Fibroblast of mammary gland (primary cell): ENCODE data around the gene ABCC4.

ENCODE experiments used
- DNase-seq: peaks from one replicate; pipeline ENCODE4 v3.0.0-alpha.2; 2010; ENCODE audit warnings: low read depth
- H3K4me3 ChIP-seq: 2 replicates; pipeline ENCODE4 v1.5.1; 2011; ENCODE audit warnings: low read depth, mild to moderate bottlenecking, low read length, moderate library complexity; ENCODE audit not compliant: control insufficient read depth
- CTCF ChIP-seq: conservative IDR thresholded peaks from 2 replicates; pipeline ENCODE4 v1.5.1; 2011; ENCODE audit warnings: low read depth, low read length, inconsistent platforms; ENCODE audit not compliant: control insufficient read depth, insufficient read depth

The ABCC4 gene

GRCh38 chr13:94999871-95000270, 301.4 kb downstream of the ABCC4 start:
- H3K4me3 ChIP-seq = no peak overlapping the region
- no peak for TF ChIP-seq CTCF
- DNase-seq = no peak

GRCh38 chr13:94997126-94997525, 304.1 kb downstream of the ABCC4 start:
- no peak overlapping the region for H3K4me3 ChIP-seq
- no peak for TF ChIP-seq CTCF
- DNase-seq = peak; percentile 12

GRCh38 chr13:94996445-94996844, 304.8 kb downstream of the ABCC4 start:
- no peak for DNase-seq
- H3K4me3 ChIP-seq = no peak overlapping the region
- TF ChIP-seq CTCF = no peak

GRCh38 chr13:94994506-94994905, 306.7 kb downstream of the ABCC4 start:
- DNase-seq = no peak
- no peak overlapping the region for H3K4me3 ChIP-seq
- no peak for TF ChIP-seq CTCF

GRCh38 chr13:94993616-94994015, 307.6 kb downstream of the ABCC4 start:
- no peak for TF ChIP-seq CTCF
- H3K4me3 ChIP-seq = no peak overlapping the region
- peak; percentile 75 for DNase-seq

- H3K4me3 ChIP-seq = no peak overlapping the region
- TF ChIP-seq CTCF = no peak
- DNase-seq = peak; percentile 74
These were observed 309.0 kb downstream of the ABCC4 start for GRCh38 chr13:94992036-94992960.

GRCh38 chr13:94988654-94989053, 312.6 kb downstream of the ABCC4 start:
- no peak for TF ChIP-seq CTCF

More at GRCh38 chr13:94988654-94989053, 312.6 kb downstream of the ABCC4 start:
- no peak overlapping the region for H3K4me3 ChIP-seq
- DNase-seq = no peak
